Stimulated activated CD8-positive, alpha-beta memory T cell treated with anti-CD3 and anti-CD28 coated beads, Interleukin-2, amount 100 ng/mL, for 1 hour (primary cell): Measurements from ENCODE around the gene DIS3L.
"Not testable (repeated sequence)": the region's sequence is repeated elsewhere in the genome, so short reads cannot be mapped to it uniquely, and the experiment has no call there.

ENCODE experiments used
- DNase-seq, 2 donors: peaks; one replicate each; pipeline ENCODE4 v3.0.0-alpha.2; 2020; ENCODE audit warnings: low read depth in 2 of 2

The DIS3L gene

GRCh38 chr15:66276546-66276945, 16.8 kb upstream of the DIS3L start:
- no peak for DNase-seq

- DNase-seq, result no peak
Measured at GRCh38 chr15:66278056-66278455, 15.3 kb upstream of the DIS3L start.

DNA sequence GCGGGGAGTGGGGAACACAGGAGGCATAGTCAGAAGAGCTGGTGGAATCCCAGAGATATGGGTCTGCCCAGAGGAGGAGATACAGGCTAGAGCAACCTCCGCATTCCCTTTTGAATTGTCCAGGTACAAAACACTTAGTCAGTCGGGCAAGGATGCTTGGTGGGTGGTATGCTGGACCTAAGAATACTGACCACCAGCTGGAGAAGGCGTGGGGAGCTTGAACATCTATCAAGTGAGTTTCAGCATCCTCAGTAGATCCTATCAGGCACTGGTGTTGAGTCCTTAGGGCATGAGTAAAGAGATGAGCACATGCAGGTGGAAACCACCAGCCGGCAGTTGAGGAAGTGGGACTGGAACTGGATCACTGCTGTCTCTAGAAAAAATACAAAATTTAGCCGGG, 14.7 kb upstream of the DIS3L start:
- DNase-seq, result no peak

DNA sequence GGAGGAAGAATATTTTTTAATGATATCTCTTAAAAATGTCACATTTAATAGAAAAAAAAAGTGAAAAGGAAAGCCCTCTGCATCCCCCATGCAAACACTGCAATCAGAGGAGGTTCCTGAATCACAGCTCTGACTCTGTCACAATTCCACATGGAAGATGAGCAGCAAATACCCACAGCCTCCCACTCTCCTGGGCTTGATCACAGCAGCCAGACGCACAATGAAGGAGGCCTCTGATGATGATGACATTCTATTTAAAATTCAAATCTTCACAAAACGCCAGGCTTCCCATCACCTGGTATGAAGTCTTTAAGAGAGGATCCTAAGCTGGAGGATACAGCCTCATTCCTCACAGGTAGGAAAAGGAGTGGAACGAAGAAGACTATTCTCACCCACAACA, 9.1 kb upstream of the DIS3L start:
- no peak for DNase-seq

- no peak for DNase-seq
Measured at GRCh38 chr15:66285533-66286280, 7.7 kb upstream of the DIS3L start.

DNA sequence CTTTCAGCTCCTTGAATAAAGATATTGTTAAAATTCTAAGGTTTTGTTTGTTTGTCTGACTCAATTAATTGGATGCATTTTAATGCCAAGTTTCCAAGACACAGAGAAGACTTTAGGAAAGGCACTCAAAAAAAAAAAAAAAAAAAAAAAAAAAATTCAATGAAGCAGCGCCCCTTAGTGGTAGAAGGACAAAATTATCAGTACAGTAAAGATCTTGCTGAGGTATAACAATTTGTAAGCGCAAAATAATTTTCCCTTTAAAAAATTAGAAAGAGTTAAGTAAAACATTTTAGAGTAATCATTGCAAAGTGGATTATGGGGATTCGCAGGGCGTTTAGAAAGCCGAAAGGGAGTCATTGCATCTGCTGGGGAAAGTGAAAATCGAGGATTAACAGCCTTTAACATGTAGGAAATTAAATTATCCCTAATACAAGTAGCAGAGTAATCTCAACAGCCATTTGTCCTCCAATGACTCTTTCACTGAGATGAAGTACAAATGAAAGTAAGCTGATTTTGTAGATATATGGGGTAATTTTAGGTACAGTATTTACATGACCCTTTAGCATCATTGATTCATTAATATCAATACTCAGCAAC, 5.8 kb upstream of the DIS3L start:
- DNase-seq, result no peak

DNA sequence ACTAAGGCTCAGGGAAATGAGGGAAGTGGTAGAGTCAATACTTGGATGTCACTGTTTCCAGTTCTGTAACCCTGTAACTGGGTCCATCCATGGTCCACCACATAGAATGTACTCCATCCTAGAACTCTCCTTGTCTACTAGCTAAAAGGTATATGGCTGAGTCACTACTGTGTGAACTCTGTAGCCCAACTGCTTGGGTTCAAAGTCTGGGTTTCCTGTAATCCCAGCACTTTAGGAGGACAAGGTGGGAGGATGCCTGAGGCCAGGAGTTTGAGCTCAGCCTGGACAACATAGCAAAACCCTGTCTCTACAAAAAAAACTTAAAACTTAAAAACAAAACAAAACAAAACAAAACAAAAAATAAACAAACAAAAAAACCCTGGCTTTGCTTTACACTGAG, 5.3 kb upstream of the DIS3L start:
- no peak for DNase-seq

- DNase-seq, result no peak
Measured at GRCh38 chr15:66288551-66289185, 4.7 kb upstream of the DIS3L start.

DNA sequence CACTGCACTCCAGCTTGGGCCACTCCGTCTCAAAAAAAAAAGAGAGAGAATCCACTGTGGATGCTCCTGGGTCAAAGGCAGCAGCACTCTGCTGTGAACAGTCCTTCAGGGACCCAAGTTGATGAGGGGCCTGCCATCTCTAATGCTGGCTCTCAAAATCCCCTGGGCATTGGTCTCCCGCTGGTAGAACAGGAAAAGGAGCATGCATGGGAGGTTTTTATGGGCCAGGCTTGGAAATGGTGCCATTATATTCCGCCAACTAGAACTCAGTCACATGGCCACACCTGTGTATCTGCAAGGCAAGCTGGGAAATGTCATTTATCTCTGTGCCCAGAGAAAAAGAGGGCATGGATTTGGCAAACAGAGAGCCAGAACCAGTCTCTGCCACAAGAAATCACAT, 3.4 kb upstream of the DIS3L start:
- no peak for DNase-seq

DNA sequence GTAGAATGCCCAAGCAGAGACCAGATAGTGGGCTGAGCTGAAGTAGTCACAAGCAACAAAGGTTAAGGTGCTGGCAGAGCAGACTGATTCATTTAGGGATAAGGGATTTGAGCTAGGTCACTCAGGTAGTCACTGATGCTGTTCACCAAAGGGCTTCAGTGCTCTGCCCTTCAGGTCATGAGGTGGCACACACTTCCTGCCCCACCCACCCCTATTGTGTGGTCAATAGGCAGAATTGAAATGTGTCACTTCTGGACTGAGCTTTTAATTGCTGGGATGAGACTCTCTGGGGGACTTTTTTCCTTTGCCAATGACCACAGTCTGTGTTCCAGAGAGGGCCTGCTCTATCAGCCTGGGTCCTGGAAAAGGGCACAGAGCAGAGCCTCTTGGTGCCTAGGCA, 2.9 kb upstream of the DIS3L start:
- DNase-seq, result no peak

DNA sequence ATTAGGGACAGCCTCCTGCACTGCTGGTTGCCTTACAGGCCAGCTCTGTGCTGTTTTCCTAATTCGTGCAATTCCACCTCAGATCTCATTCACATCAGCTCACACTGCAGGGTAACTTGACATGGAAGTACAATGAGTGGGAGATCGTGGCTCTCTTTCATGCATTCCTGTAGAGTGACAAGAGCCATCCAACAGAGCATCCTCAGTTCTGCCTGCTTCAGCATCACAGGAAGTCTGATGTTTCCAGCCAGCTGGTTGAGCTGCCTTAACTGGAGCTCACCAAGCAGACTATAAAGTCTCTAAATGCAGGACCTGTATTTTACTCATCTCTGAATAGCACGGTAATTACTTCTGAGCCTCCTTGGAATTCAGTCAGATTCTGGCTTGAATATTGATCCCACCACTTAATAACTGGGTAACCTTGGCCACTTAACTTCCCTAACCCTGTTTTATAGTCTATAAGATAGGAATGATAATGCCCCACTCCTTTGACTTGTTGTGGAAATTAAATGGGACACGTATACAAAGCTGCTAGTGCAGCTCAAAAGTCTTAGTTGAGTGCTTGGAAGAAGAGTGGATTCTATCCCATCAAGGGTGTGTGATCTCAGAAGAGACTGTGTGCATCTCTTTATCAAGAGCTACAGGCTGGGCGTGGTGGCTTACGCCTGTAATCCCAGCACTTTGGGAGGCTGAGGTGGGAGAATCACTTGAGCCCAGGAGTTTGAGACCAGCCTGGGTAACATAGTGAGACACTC, 1.4 kb upstream of the DIS3L start:
- DNase-seq, result no peak

GRCh38 chr15:66292571-66293418, 573 bp upstream of the DIS3L start:
- no peak for DNase-seq

DNA sequence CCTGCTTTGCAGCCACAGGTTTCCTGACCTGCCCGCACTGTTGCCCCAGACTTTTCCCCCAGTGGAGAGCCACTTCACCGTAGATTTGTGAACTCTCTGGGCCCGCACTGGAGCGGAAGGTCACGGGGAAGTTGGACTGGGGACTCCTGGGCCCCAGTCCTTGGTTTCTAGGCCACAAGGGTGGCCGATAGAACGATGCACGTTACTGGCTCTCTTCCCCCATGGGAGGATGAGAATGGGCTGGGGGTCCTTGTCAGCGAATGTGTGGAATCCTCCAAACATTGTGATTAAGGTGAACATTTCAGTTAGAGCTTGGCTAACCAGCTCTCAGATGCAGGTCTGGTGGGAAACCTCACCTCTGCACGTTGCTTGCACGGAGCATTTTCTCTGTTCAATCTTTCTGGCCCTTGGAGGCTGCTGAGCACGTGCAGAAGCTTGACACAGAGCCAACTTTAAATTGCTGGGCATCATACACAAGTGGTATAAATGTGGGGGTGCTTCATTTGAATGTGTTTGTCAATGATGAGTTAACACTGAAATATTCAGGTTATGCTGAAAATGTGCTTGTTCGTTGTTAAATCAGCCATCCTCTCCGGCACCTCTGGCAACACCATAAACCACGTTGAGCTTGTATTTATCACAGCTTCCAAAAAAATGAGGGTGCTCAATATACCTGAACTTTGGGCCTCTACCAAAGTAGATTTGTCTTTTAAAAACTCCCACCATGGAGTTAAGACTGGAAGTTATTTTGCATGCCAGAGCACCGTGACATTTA, 976 bp downstream of the DIS3L start:
- DNase-seq, result no peak

DNA sequence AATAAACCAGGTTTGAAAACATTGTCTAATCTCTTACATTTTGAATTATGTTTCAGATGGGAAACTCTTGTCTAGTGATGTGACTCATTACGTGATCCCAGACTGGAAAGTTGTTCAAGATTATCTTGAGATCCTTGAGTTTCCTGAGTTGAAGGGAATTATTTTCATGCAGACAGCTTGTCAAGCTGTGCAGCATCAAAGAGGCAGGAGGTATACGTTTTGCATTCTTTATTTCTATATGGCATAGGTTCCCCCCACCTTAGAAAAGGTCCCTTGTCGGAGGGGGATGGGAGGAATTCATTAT, 1.5 kb downstream of the DIS3L start:
- no peak for DNase-seq

DNA sequence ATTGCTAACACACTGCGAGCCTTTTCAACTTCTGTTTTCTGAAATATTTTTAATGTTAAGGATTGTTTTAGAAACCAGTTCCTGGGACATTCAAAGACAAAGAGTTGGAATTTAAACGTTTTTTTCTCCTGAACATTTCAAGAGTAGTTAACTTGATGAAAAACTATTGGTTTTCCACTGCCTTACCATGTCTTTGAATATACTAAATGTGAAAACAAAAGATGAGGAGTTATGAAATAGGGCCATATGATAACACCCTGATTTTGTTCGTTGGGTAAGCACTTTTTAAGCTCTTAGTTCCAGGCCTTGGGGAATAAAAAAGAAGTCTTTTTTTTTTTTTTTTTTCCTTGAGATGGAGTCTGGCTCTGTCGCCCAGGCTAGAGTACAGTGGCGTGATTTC, 2.8 kb downstream of the DIS3L start:
- no peak for DNase-seq

DNA sequence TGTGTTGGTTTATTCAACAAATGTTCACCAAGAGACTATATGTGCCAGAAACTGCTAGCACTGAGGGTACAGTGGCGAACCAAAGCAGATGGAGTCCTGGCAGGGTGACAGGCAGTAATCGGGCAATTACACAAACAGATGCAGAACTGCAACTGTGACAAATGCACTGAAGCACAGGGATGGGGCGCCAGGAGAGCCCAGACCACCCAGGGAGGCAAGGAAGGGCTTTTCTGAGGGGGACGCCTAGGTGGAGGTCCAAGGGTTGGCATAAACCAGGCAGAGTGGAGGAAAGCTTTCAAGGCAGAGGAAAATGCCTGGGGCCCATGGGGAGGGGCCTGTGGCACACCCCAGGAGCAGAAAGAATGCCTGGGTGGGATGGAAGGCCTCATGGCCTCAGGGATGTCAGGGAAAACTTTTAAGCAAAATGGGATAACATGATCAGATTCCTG, 5.5 kb downstream of the DIS3L start:
- DNase-seq, result no peak

DNA sequence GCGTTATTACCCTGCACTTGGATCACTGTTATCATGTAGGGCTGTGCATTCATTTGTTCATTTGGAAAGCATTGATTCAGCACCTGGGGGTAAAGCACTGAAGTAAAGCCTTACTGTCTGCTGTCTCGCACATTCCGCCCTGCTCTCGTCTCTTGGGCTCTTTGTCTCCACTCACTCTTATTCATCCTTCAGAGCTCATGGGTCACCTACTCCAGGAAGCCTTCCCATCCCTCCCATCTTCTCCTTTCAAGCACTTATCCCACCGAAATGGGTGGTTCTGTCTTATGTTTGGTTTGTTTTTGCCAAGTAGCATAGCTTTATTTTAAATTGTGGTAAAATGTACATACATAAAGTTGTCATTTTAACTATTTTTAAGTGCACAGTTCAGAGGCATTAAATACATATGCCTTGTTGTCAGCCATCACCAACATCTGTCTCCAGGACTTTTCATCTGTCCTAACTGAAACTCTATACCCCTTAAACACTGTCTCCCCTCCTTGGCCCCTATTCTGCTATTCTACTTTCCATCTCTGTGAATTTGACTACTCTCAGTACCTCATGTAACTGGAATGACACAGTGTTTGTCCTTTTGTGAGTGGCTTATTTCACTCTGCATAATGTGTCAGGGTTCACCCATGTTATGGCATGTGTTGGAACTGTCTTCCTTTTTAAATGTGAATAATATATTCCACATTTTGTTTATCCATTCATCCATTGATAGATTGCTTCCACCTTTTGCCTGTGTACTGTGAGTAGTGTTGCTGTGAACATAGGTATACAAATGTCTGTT, 9.3 kb downstream of the DIS3L start:
- no peak for DNase-seq

- not testable (repeated sequence) for DNase-seq
Measured at GRCh38 chr15:66304425-66304824, 11.1 kb downstream of the DIS3L start.

- no peak for DNase-seq
Measured at GRCh38 chr15:66306381-66306780, 13.0 kb downstream of the DIS3L start.

DNA sequence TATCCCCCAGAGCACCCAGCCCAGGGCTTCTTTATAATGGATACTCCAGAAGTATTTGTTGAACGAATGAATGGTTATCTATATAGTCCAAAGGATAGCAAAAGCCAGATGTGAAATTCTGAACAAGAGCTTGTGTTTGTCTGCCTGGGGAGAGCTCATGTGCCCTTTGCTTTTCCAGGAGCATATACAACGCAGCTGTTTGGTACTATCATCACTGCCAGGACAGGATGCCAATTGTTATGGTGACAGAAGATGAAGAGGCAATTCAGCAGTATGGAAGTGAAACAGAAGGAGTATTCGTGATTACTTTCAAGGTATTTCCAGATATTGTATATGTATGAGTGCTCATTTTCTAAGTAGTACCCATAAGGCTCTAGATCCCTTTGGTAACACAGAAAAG, 15.2 kb downstream of the DIS3L start:
- DNase-seq, result no peak
